Stimulated activated CD8-positive, alpha-beta memory T cell treated with anti-CD3 and anti-CD28 coated beads, Interleukin-12 subunit alpha, Interleukin-12 subunit beta, amount 100 ng/mL, for 24 hours (primary cell): ENCODE data around the gene CSF1R.
"Not testable (repeated sequence)": the region's sequence is repeated elsewhere in the genome, so short reads cannot be mapped to it uniquely, and the experiment has no call there.

Experiments used
- DNase-seq: peaks from one replicate; pipeline ENCODE4 v3.0.0-alpha.2; 2020; ENCODE audit errors: extremely low read depth

CSF1R gene

GRCh38 chr5:150055326-150056074 lies 30.9 kb downstream of the CSF1R start:
- no peak for DNase-seq

GRCh38 chr5:150054569-150054968 lies 31.8 kb downstream of the CSF1R start:
- DNase-seq, result no peak

GRCh38 chr5:150053713-150054392 lies 32.5 kb downstream of the CSF1R start:
- no peak for DNase-seq

- no peak for DNase-seq
These were observed 33.2 kb downstream of the CSF1R start for GRCh38 chr5:150052956-150053712.

- no peak for DNase-seq
These were observed 34.0 kb downstream of the CSF1R start for GRCh38 chr5:150052226-150052955.

GRCh38 chr5:150051657-150052195 lies 34.6 kb downstream of the CSF1R start:
- no peak for DNase-seq

GRCh38 chr5:150050172-150050811 lies 36.1 kb downstream of the CSF1R start:
- DNase-seq, result not testable (repeated sequence)

- DNase-seq, result no peak
These were observed 40.3 kb downstream of the CSF1R start for GRCh38 chr5:150046031-150046430.

GRCh38 chr5:150045549-150045948 lies 40.8 kb downstream of the CSF1R start:
- no peak for DNase-seq

GRCh38 chr5:150044712-150045111 lies 41.6 kb downstream of the CSF1R start:
- DNase-seq, result no peak

- DNase-seq, result no peak
These were observed 42.0 kb downstream of the CSF1R start for GRCh38 chr5:150044329-150044681.

- no peak for DNase-seq
These were observed 42.6 kb downstream of the CSF1R start for GRCh38 chr5:150043657-150044328.

- DNase-seq, result no peak
These were observed 43.9 kb downstream of the CSF1R start for GRCh38 chr5:150042459-150042858.

- DNase-seq, result no peak
These were observed 47.8 kb downstream of the CSF1R start for GRCh38 chr5:150038547-150038946.

- DNase-seq, result no peak
These were observed 49.8 kb downstream of the CSF1R start for GRCh38 chr5:150036513-150036912.

- no peak for DNase-seq
These were observed 51.0 kb downstream of the CSF1R start for GRCh38 chr5:150035139-150035895.

GRCh38 chr5:150034662-150035061 lies 51.7 kb downstream of the CSF1R start:
- no peak for DNase-seq

GRCh38 chr5:150033334-150033733 lies 53.0 kb downstream of the CSF1R start:
- no peak for DNase-seq

GRCh38 chr5:150028047-150028446 lies 58.3 kb downstream of the CSF1R start:
- not testable (repeated sequence) for DNase-seq

GRCh38 chr5:150026682-150027172 lies 59.6 kb downstream of the CSF1R start:
- DNase-seq, result no peak
